DOHH2 (cell line): ENCODE measurements around the gene AKT2.

Source experiments
- CTCF ChIP-seq: fragments of 200-600 bp; sonication (generic); IDR thresholded peaks from one replicate; pipeline ENCODE4 v1.5.1; 2014; ENCODE audit warnings: antibody characterized with exemption, mild to moderate bottlenecking, low read depth, low read length; ENCODE audit not compliant: poor library complexity, severe bottlenecking
- EZH2phosphoT487 ChIP-seq: fragments of 200-600 bp; sonication (generic); IDR thresholded peaks from 2 replicates; pipeline ENCODE4 v1.6.1; 2017; ENCODE audit warnings: borderline replicate concordance, mild to moderate bottlenecking, antibody characterized with exemption, low read length, moderate library complexity, mixed read lengths

GRCh38 chr19:40223135-40223822, 61.9 kb downstream of the AKT2 start:
- TF ChIP-seq CTCF (no peak), EZH2phosphoT487 (no peak)
